ENCODE data around the gene PSMD13. TPM values are rescaled to one million over a fixed set of nuclear protein-coding genes. Genes with fewer than 3 reads are reported as not detected.
"Not testable (repeated sequence)": the region's sequence is repeated elsewhere in the genome, so short reads cannot be mapped to it uniquely, and the experiment has no call there.

Gene PSMD13
- 85.7 TPM for polyA plus RNA-seq (2013, experiment 1 of 2)
- 85.1 TPM for polyA plus RNA-seq (2013, experiment 2 of 2)

- H3K27me3 ChIP-seq (ENCODE audit: insufficient read depth, low read length, poor library complexity), result no peaks in the 10 kb centered on the region
- H3K4me3 ChIP-seq (ENCODE audit: low read length), result peak within 1 kb of the TSS; percentile 76
- no peak within 1 kb of the TSS for H3K23ac ChIP-seq (ENCODE audit: low read length)
- H3K36me3 ChIP-seq (ENCODE audit: control insufficient read depth, insufficient read depth, low read length), result no peaks in the 10 kb centered on the region
- H3K9ac ChIP-seq (ENCODE audit: low read length), result peak within 1 kb of the TSS; percentile 86
- peak within 1 kb of the TSS; percentile 84 for H3K27ac ChIP-seq (ENCODE audit: low read depth, low read length)
- DNase-seq, result peak; percentile 89
- H2AK5ac ChIP-seq (ENCODE audit: low read length), result no peak within 1 kb of the TSS
- H4K5ac ChIP-seq (ENCODE audit: low read length), result no peak within 1 kb of the TSS
- no peak within 1 kb of the TSS for H2BK5ac ChIP-seq (ENCODE audit: low read length)
- peaks cover 19% of the 10 kb centered on the region for H3K79me2 ChIP-seq (ENCODE audit: control insufficient read depth, insufficient read depth, low read length)
- peaks cover 10% of the 10 kb centered on the region for H3K79me1 ChIP-seq (ENCODE audit: low read length)
- H3K4ac ChIP-seq (ENCODE audit: low read depth, low read length), result no peak within 1 kb of the TSS
- peak within 1 kb of the TSS; percentile 88 for H3K56ac ChIP-seq (ENCODE audit: low read length)
- peak within 1 kb of the TSS; percentile 84 for H3K4me2 ChIP-seq (ENCODE audit: low read length)
- no peak within 1 kb of the TSS for H2BK120ac ChIP-seq (ENCODE audit: low read depth, low read length)
- H2BK15ac ChIP-seq (replicated peaks; ENCODE audit: low read depth), result no peak within 1 kb of the TSS
- peak within 1 kb of the TSS; percentile 77 for H4K8ac ChIP-seq (ENCODE audit: low read depth, low read length)
- whole genome bisulfite sequencing (ENCODE audit: extremely low coverage, insufficient coverage, low lambda C conversion rate), result no CpG with 5 or more reads among the region's 62 CpGs
- no peaks in the 10 kb centered on the region for H3K4me1 ChIP-seq (ENCODE audit: control insufficient read depth, low read depth, low read length)
- peak within 1 kb of the TSS; percentile 89 for H3K18ac ChIP-seq (ENCODE audit: low read length)
Observed at GRCh38 chr11:236774-237767, at the start of gene PSMD13. Gene PSMD13 (plus strand): TSS chr11:236976. CDS start chr11:237050, 74 bp downstream.

DNA sequence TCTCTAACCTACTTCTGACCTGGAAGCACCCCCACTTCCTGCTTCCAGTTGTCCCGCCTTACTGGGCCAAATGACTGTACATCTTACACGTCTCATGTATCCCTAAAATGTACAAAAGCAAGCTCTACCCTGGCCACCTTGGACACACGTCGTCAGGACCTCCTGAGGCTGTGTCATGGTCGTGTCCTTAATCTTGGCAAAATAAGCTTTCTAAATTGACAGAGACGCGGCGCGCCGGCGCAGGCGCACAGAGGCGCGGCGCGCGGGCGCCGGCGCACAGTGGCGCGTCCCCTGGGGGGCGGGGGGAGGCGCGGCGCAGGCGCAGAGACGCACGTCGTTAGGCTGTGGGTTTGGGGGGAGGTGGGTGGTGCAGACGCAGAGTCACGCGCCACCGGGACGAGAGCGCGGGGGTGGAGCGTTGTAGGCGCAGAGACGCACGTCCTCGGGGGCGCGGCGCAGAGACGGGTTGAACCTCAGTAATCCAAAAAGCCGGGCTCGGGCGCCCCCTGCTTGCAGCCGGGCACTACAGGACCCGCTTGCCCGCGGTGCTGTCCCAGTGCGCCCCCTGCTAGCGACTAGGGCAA is 47.5 kb upstream of the PSMD13 start:
- not testable (repeated sequence) for H4K8ac ChIP-seq (ENCODE audit: low read depth, low read length); H2BK5ac ChIP-seq (ENCODE audit: low read length); DNase-seq; H3K27me3 ChIP-seq (ENCODE audit: insufficient read depth, low read length, poor library complexity); H3K36me3 ChIP-seq (ENCODE audit: control insufficient read depth, insufficient read depth, low read length); H3K79me1 ChIP-seq (ENCODE audit: low read length); H3K27ac ChIP-seq (ENCODE audit: low read depth, low read length); H2BK120ac ChIP-seq (ENCODE audit: low read depth, low read length); H2AK5ac ChIP-seq (ENCODE audit: low read length); H3K23ac ChIP-seq (ENCODE audit: low read length); H3K4me1 ChIP-seq (ENCODE audit: control insufficient read depth, low read depth, low read length); H3K4me3 ChIP-seq (ENCODE audit: low read length); H3K4ac ChIP-seq (ENCODE audit: low read depth, low read length); H3K56ac ChIP-seq (ENCODE audit: low read length); H3K9ac ChIP-seq (ENCODE audit: low read length); H3K4me2 ChIP-seq (ENCODE audit: low read length); H4K5ac ChIP-seq (ENCODE audit: low read length); H3K18ac ChIP-seq (ENCODE audit: low read length); H2BK15ac ChIP-seq (replicated peaks; ENCODE audit: low read depth); H3K79me2 ChIP-seq (ENCODE audit: control insufficient read depth, insufficient read depth, low read length)
- WGBS (ENCODE audit: extremely low coverage, insufficient coverage, low lambda C conversion rate), result no CpG with 5 or more reads among the region's 55 CpGs

DNA sequence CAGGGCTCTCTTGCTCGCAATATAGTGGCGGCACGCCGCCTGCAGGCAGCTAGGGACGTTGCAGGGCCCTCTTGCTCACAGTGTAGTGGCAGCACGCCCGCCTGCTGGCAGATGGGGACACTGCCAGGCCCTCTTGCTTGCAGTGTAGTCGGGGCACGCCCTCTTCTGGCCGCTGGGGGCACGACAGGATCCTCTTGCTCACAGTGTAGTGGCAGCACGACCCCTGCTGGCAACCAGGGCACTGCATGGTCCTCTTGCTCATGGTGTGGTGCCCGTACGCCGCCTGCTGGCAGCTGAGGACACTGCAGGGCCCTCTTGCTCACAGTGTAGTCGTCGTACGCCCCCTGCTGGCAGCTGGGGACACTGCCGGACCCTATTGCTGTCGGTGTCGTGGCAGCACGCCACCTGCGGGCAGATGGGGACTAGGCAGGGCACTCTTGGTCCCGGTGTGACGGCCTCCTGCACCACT is 46.9 kb upstream of the PSMD13 start:
- not testable (repeated sequence) for H3K4me2 ChIP-seq (ENCODE audit: low read length); H3K27me3 ChIP-seq (ENCODE audit: insufficient read depth, low read length, poor library complexity); H2BK120ac ChIP-seq (ENCODE audit: low read depth, low read length); H3K79me1 ChIP-seq (ENCODE audit: low read length); H4K5ac ChIP-seq (ENCODE audit: low read length); H3K27ac ChIP-seq (ENCODE audit: low read depth, low read length); H2AK5ac ChIP-seq (ENCODE audit: low read length); H3K18ac ChIP-seq (ENCODE audit: low read length); H3K9ac ChIP-seq (ENCODE audit: low read length); H3K56ac ChIP-seq (ENCODE audit: low read length); H3K4ac ChIP-seq (ENCODE audit: low read depth, low read length); H3K79me2 ChIP-seq (ENCODE audit: control insufficient read depth, insufficient read depth, low read length); H3K4me1 ChIP-seq (ENCODE audit: control insufficient read depth, low read depth, low read length); DNase-seq; H3K36me3 ChIP-seq (ENCODE audit: control insufficient read depth, insufficient read depth, low read length); H2BK15ac ChIP-seq (replicated peaks; ENCODE audit: low read depth); H3K4me3 ChIP-seq (ENCODE audit: low read length); H4K8ac ChIP-seq (ENCODE audit: low read depth, low read length); H2BK5ac ChIP-seq (ENCODE audit: low read length); H3K23ac ChIP-seq (ENCODE audit: low read length)
- no CpG with 5 or more reads among the region's 25 CpGs for WGBS (ENCODE audit: extremely low coverage, insufficient coverage, low lambda C conversion rate)

- not testable (repeated sequence) for H4K8ac ChIP-seq (ENCODE audit: low read depth, low read length); H4K5ac ChIP-seq (ENCODE audit: low read length); H3K4me1 ChIP-seq (ENCODE audit: control insufficient read depth, low read depth, low read length); H3K79me1 ChIP-seq (ENCODE audit: low read length); H3K4me2 ChIP-seq (ENCODE audit: low read length); H3K56ac ChIP-seq (ENCODE audit: low read length); H3K4ac ChIP-seq (ENCODE audit: low read depth, low read length); H3K23ac ChIP-seq (ENCODE audit: low read length); DNase-seq; H3K27ac ChIP-seq (ENCODE audit: low read depth, low read length); H2BK15ac ChIP-seq (replicated peaks; ENCODE audit: low read depth); H3K79me2 ChIP-seq (ENCODE audit: control insufficient read depth, insufficient read depth, low read length); H3K4me3 ChIP-seq (ENCODE audit: low read length); H3K9ac ChIP-seq (ENCODE audit: low read length); H2BK120ac ChIP-seq (ENCODE audit: low read depth, low read length); H2BK5ac ChIP-seq (ENCODE audit: low read length); H3K36me3 ChIP-seq (ENCODE audit: control insufficient read depth, insufficient read depth, low read length); H3K18ac ChIP-seq (ENCODE audit: low read length); H3K27me3 ChIP-seq (ENCODE audit: insufficient read depth, low read length, poor library complexity); H2AK5ac ChIP-seq (ENCODE audit: low read length)
- WGBS (ENCODE audit: extremely low coverage, insufficient coverage, low lambda C conversion rate), result no CpG with 5 or more reads among the region's 5 CpGs
Observed at GRCh38 chr11:190546-190945, 46.2 kb upstream of the PSMD13 start.

- not testable (repeated sequence) for H3K36me3 ChIP-seq (ENCODE audit: control insufficient read depth, insufficient read depth, low read length); H3K9ac ChIP-seq (ENCODE audit: low read length); H2AK5ac ChIP-seq (ENCODE audit: low read length); H2BK120ac ChIP-seq (ENCODE audit: low read depth, low read length); H3K4me2 ChIP-seq (ENCODE audit: low read length); H3K18ac ChIP-seq (ENCODE audit: low read length); H3K27ac ChIP-seq (ENCODE audit: low read depth, low read length); H3K4me3 ChIP-seq (ENCODE audit: low read length); H2BK15ac ChIP-seq (replicated peaks; ENCODE audit: low read depth); H4K5ac ChIP-seq (ENCODE audit: low read length); H3K56ac ChIP-seq (ENCODE audit: low read length); H3K79me2 ChIP-seq (ENCODE audit: control insufficient read depth, insufficient read depth, low read length); H2BK5ac ChIP-seq (ENCODE audit: low read length); DNase-seq; H4K8ac ChIP-seq (ENCODE audit: low read depth, low read length); H3K23ac ChIP-seq (ENCODE audit: low read length); H3K4ac ChIP-seq (ENCODE audit: low read depth, low read length); H3K79me1 ChIP-seq (ENCODE audit: low read length); H3K4me1 ChIP-seq (ENCODE audit: control insufficient read depth, low read depth, low read length); H3K27me3 ChIP-seq (ENCODE audit: insufficient read depth, low read length, poor library complexity)
- WGBS (ENCODE audit: extremely low coverage, insufficient coverage, low lambda C conversion rate), result no CpG with 5 or more reads among the region's 8 CpGs
Observed at GRCh38 chr11:191490-192478, 45.0 kb upstream of the PSMD13 start.

All from mesendoderm (in vitro differentiated cells).